ENCODE results near the gene ODC1. TPM values are rescaled to one million over a fixed set of nuclear protein-coding genes. Genes with fewer than 3 reads are reported as not detected.

ODC1 gene
- total RNA-seq, 1 donor from 2014 or later: 88.0 TPM

DNA sequence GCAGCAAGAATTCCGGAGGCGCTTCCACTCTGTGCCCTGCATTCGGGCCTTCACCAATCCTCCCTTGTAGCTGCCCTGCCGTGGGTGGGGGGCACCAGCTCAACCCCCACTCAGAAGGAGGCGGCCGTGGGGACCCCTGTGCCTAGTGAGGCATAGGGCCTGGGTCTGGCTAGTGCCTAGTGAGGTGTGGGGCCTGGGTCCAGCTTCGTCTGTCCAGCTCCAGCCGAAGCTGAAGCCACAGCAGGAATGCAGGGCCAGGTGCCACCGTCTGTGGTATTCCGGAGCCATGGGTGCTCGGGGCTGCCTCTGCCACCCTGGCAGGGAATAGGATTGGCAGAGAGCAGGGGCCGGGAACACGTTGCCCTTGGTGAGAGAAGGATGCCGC is 12.3 kb downstream of the ODC1 start:
- DNase-seq: no peak
- no peak for TF ChIP-seq CTCF (IDR thresholded peaks at IDR 0.05; ENCODE audit: partially characterized antibody, unreplicated experiment)
- H3K27ac Mint-ChIP-seq (ENCODE audit: unreplicated experiment): no peak overlapping the region

DNA sequence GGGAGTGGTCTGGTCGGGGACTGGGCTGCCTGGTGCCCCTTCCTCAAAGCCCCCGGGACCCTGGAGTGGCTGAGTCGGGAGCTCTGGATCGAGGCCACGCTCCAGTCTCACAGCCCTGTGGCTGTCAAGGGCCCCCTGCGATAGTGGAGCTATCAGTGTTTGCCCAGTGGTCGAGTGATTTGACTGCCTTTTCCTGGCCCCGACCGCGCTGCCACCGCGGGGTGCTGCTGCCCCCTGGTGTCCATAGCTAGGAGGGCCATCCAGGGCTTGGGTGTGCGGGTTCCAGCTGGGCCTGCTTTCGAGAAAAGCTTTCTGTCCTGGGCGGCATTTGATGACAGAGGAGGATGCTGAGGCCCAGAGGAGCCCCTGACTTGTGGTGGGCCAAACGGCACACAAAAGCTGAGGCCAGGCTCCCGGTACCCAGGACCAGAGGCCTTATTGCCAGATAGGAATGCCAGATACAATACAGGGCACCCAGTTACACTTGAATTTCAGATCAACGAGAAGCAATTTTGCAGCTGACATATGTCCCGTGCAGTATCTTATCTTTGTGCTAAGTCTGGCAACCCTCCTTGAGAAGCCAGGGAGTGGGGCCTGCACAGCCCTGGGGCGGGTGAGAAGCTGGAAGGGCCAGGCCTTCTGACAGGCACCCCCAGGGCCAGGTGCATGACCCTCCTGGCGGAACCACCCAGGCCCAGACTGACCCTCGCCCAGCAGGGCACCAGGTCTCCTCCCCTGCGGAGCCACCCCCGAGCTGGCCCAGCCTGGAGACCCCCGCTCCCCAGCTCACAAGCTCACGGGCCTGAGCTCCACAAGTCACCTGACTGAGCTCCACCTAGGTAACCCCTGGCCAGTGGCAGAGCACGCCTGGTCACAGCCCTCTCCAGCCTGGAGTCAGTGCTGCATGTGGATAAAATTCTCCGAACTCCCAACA is 13.0 kb downstream of the ODC1 start:
- Mint-ChIP-seq H3K27me3 (ENCODE audit: unreplicated experiment) (peaks cover 3% of the 10 kb centered on the region), H3K27ac (ENCODE audit: unreplicated experiment) (no peak overlapping the region), H3K4me1 (ENCODE audit: low read depth, unreplicated experiment) (peaks cover 7% of the 10 kb centered on the region), H3K4me3 (ENCODE audit: unreplicated experiment) (no peak overlapping the region), H3K36me3 (ENCODE audit: unreplicated experiment) (no peaks in the 10 kb centered on the region), H3K9me3 (ENCODE audit: unreplicated experiment) (no peaks in the 10 kb centered on the region)
- peak; percentile 92 for DNase-seq
- TF ChIP-seq CTCF (IDR thresholded peaks at IDR 0.05; ENCODE audit: partially characterized antibody, unreplicated experiment): peak; percentile 97

More for the DNA sequence above, 12.3 kb downstream of the ODC1 start:
- Mint-ChIP-seq H3K9me3 (ENCODE audit: unreplicated experiment) (no peaks in the 10 kb centered on the region), H3K4me3 (ENCODE audit: unreplicated experiment) (no peak overlapping the region), H3K27me3 (ENCODE audit: unreplicated experiment) (peaks cover 3% of the 10 kb centered on the region), H3K4me1 (ENCODE audit: low read depth, unreplicated experiment) (peaks cover 7% of the 10 kb centered on the region), H3K36me3 (ENCODE audit: unreplicated experiment) (no peaks in the 10 kb centered on the region)

- H3K9me3 Mint-ChIP-seq (ENCODE audit: unreplicated experiment): no peaks in the 10 kb centered on the region
- no peak for TF ChIP-seq CTCF (IDR thresholded peaks at IDR 0.05; ENCODE audit: partially characterized antibody, unreplicated experiment)
- no peak overlapping the region for H3K27ac Mint-ChIP-seq (ENCODE audit: unreplicated experiment)
- no peak for DNase-seq
- H3K4me1 Mint-ChIP-seq (ENCODE audit: low read depth, unreplicated experiment): peaks cover 7% of the 10 kb centered on the region
- H3K36me3 Mint-ChIP-seq (ENCODE audit: unreplicated experiment): no peaks in the 10 kb centered on the region
- H3K4me3 Mint-ChIP-seq (ENCODE audit: unreplicated experiment): no peak overlapping the region
- H3K27me3 Mint-ChIP-seq (ENCODE audit: unreplicated experiment): peaks cover 3% of the 10 kb centered on the region
Observed at GRCh38 chr2:10433947-10434885, 13.9 kb downstream of the ODC1 start.

- Mint-ChIP-seq H3K27me3 (ENCODE audit: unreplicated experiment) (peaks cover 3% of the 10 kb centered on the region), H3K27ac (ENCODE audit: unreplicated experiment) (no peak overlapping the region), H3K4me1 (ENCODE audit: low read depth, unreplicated experiment) (peaks cover 7% of the 10 kb centered on the region), H3K9me3 (ENCODE audit: unreplicated experiment) (no peaks in the 10 kb centered on the region), H3K4me3 (ENCODE audit: unreplicated experiment) (no peak overlapping the region), H3K36me3 (ENCODE audit: unreplicated experiment) (no peaks in the 10 kb centered on the region)
- no peak for TF ChIP-seq CTCF (IDR thresholded peaks at IDR 0.05; ENCODE audit: partially characterized antibody, unreplicated experiment)
- DNase-seq: no peak
Observed at GRCh38 chr2:10433264-10433946, 14.7 kb downstream of the ODC1 start.

Measured in glutamatergic neuron (in vitro differentiated cells).